Liver (tissue), 9 donors: ENCODE data around the gene CCDC60. TPM values are rescaled to one million over a fixed set of nuclear protein-coding genes. Genes with fewer than 3 reads are reported as not detected.

Experiments used
- DNase-seq: peaks from one replicate; pipeline ENCODE4 v3.0.0-alpha.2; 2017; ENCODE audit warnings: low spot score
- H3K27ac ChIP-seq, 2 donors: one replicate each; pipeline ENCODE4 v1.7.0; 2013; ENCODE audit warnings: inconsistent platforms in 2 of 2, low read length in 2 of 2, control low read depth in 1 of 2, low read depth in 1 of 2, mild to moderate bottlenecking in 1 of 2
- H3K27me3 ChIP-seq, 4 donors: one replicate each; pipeline versions ENCODE4 v1.6.1 to v1.7.0; 2013; ENCODE audit warnings: low read length in 3 of 4, inconsistent platforms in 1 of 4, mild to moderate bottlenecking in 1 of 4, moderate library complexity in 1 of 4; ENCODE audit not compliant: control insufficient read depth in 4 of 4, insufficient read depth in 4 of 4
- H3K36me3 ChIP-seq, 4 donors: one replicate each; pipeline versions ENCODE4 v1.6.1 to v1.7.0; 2013; ENCODE audit warnings: low read length in 3 of 4, mild to moderate bottlenecking in 3 of 4, low read depth in 1 of 4, moderate library complexity in 1 of 4; ENCODE audit not compliant: control insufficient read depth in 4 of 4, insufficient read depth in 3 of 4
- H3K4me1 ChIP-seq, 4 donors: one replicate each; pipeline versions ENCODE4 v1.6.1 to v1.7.0; 2013; ENCODE audit warnings: low read length in 3 of 4, mild to moderate bottlenecking in 3 of 4, moderate library complexity in 1 of 4; ENCODE audit not compliant: control insufficient read depth in 4 of 4, insufficient read depth in 4 of 4
- H3K4me3 ChIP-seq, 3 donors: one replicate each; pipeline versions ENCODE4 v1.6.1 to v1.7.0; 2013; ENCODE audit warnings: low read length in 3 of 3, control low read depth in 1 of 3, low read depth in 1 of 3, mild to moderate bottlenecking in 1 of 3
- H3K9ac ChIP-seq, 2 donors: one replicate each; pipeline ENCODE4 v1.7.0; 2013; ENCODE audit warnings: low read length in 2 of 2, mild to moderate bottlenecking in 2 of 2, moderate library complexity in 2 of 2, control low read depth in 1 of 2, low read depth in 1 of 2
- H3K9me3 ChIP-seq, 4 donors: one replicate each; pipeline versions ENCODE4 v1.6.1 to v1.7.0; 2013; ENCODE audit warnings: low read length in 3 of 4; ENCODE audit not compliant: control insufficient read depth in 4 of 4
- EGR1 ChIP-seq, 2 donors: IDR thresholded peaks; 2 replicates each; pipeline ENCODE4 v1.6.1; 2016 to 2018; ENCODE audit warnings: antibody characterized with exemption in 2 of 2, low read depth in 2 of 2
- FOXA1 ChIP-seq: IDR thresholded peaks from 2 replicates; pipeline ENCODE4 v1.6.1; 2016; ENCODE audit warnings: antibody characterized with exemption
- FOXA2 ChIP-seq: IDR thresholded peaks from 2 replicates; pipeline ENCODE4 v1.6.1; 2016; ENCODE audit warnings: antibody characterized with exemption
- GABPA ChIP-seq, 2 donors: IDR thresholded peaks in 1 of 2; conservative IDR thresholded peaks in 1 of 2; 2 replicates each; pipeline ENCODE4 v1.6.1; 2016; ENCODE audit warnings: antibody characterized with exemption in 2 of 2, mild to moderate bottlenecking in 1 of 2, moderate library complexity in 1 of 2
- HNF4A ChIP-seq, 2 donors: conservative IDR thresholded peaks; 2 replicates each; pipeline ENCODE4 v1.6.1; 2016; ENCODE audit warnings: antibody characterized with exemption in 2 of 2, mild to moderate bottlenecking in 2 of 2
- HNF4G ChIP-seq: IDR thresholded peaks from 2 replicates; pipeline ENCODE4 v1.6.1; 2016; ENCODE audit warnings: antibody characterized with exemption
- JUND ChIP-seq, 2 donors: IDR thresholded peaks; 2 replicates each; pipeline ENCODE4 v1.6.1; 2016; ENCODE audit warnings: antibody characterized with exemption in 2 of 2
- NR2F2 ChIP-seq: IDR thresholded peaks from 2 replicates; pipeline ENCODE4 v1.6.1; 2016; ENCODE audit warnings: antibody characterized with exemption
- RAD21 ChIP-seq, 2 donors: IDR thresholded peaks; 2 replicates each; pipeline ENCODE4 v1.6.1; 2016; ENCODE audit warnings: antibody characterized with exemption in 2 of 2, mild to moderate bottlenecking in 2 of 2
- RXRA ChIP-seq, 2 donors: IDR thresholded peaks; 2 replicates each; pipeline ENCODE4 v1.6.1; 2017 to 2018; ENCODE audit warnings: antibody characterized with exemption in 2 of 2, mild to moderate bottlenecking in 1 of 2
- SP1 ChIP-seq: IDR thresholded peaks from 2 replicates; pipeline ENCODE4 v1.6.1; 2018; ENCODE audit warnings: antibody characterized with exemption, mild to moderate bottlenecking
- TAF1 ChIP-seq: conservative IDR thresholded peaks from 2 replicates; pipeline ENCODE4 v1.6.1; 2016; ENCODE audit warnings: antibody characterized with exemption, mild to moderate bottlenecking
- YY1 ChIP-seq: IDR thresholded peaks from 2 replicates; pipeline ENCODE4 v1.6.1; 2016; ENCODE audit warnings: antibody characterized with exemption, mild to moderate bottlenecking
- WGBS: extraction: QIAGEN DNeasy Blood & Tissue Kit; methylation state at CpG from one replicate; pipeline ENCODE4 v1.1.7; 2013; 5-methylcytosine and 5-hydroxymethylcytosine counted together
- polyA plus RNA-seq, 2 donors: library from polyadenylated mRNA; stranded (reverse) in 1 of 2; unstranded in 1 of 2; fragments of 200-250 nt in 1 of 2; fragments of >200 nt in 1 of 2; fragmentation: Nextera tagmentation in 1 of 2; extraction: Ambion mirVana in 1 of 2; gene quantifications; one replicate each; pipeline versions ENCODE4 v1.2.1 to v1.2.3, GENCODE V29; 2013 to 2015
- total RNA-seq, 2 donors: library from RNA; depleted of rRNA; stranded (reverse); fragments of >200 nt; gene quantifications; one replicate each; pipeline ENCODE4 v1.2.3, GENCODE V29; 2014
- TF ChIP-seq, protein P1 (sequence below): IDR thresholded peaks from 2 replicates; pipeline ENCODE4 v1.6.1; 2016; ENCODE audit warnings: antibody characterized with exemption
- TF ChIP-seq, protein P2 (sequence below): IDR thresholded peaks from 2 replicates; pipeline ENCODE4 v1.6.1; 2016; ENCODE audit warnings: antibody characterized with exemption
- TF ChIP-seq, protein P3 (sequence below): IDR thresholded peaks from 2 replicates; pipeline ENCODE4 v1.6.1; 2016; ENCODE audit warnings: antibody characterized with exemption, mild to moderate bottlenecking
- TF ChIP-seq, protein P4 (sequence below): fragments of 150-350 bp; IDR thresholded peaks from 2 replicates; pipeline ENCODE4 v1.5.1; 2017; ENCODE audit warnings: improper control_type of control experiment, low read depth, low read length; ENCODE audit not compliant: missing input control
- donor health status: healthy.
- donor health status: healthy.
- donor health status: healthy.
- donor health status: healthy.
- donor health status: healthy.

Gene CCDC60
- total and polyA plus RNA-seq, 4 donors = not detected

DNA sequence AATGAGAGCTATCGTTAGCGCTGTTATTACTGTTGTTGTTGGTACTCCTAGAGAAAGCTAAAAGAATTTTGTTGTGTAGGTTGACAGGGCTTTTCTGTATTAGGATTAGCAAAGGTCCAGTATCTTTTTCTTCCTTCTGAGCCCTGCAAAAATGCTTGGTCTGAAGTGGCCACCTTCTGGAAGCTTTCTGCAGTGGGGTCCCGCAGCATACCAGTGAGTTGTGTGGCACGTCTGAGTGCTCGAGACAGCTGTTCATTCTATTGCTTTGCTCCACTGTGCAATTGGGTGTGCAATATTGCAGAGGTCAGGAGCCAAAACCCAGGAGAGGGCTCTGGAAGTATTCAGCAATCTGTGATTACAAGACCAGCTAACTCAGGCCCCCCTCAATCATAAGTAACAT lies 57.1 kb downstream of the CCDC60 start:
- no peak for DNase-seq
- Histone ChIP-seq H3K4me3 (no peak overlapping the region), H3K9ac (no peak overlapping the region), H3K27ac (no peak overlapping the region), H3K27me3 (peaks cover 0 to under 1% (median 0%) of the 10 kb centered on the region in 4 donors), H3K4me1 (no peaks in the 10 kb centered on the region), H3K9me3 (no peaks in the 10 kb centered on the region), H3K36me3 (no peaks in the 10 kb centered on the region)
- TF ChIP-seq, protein P1, sequence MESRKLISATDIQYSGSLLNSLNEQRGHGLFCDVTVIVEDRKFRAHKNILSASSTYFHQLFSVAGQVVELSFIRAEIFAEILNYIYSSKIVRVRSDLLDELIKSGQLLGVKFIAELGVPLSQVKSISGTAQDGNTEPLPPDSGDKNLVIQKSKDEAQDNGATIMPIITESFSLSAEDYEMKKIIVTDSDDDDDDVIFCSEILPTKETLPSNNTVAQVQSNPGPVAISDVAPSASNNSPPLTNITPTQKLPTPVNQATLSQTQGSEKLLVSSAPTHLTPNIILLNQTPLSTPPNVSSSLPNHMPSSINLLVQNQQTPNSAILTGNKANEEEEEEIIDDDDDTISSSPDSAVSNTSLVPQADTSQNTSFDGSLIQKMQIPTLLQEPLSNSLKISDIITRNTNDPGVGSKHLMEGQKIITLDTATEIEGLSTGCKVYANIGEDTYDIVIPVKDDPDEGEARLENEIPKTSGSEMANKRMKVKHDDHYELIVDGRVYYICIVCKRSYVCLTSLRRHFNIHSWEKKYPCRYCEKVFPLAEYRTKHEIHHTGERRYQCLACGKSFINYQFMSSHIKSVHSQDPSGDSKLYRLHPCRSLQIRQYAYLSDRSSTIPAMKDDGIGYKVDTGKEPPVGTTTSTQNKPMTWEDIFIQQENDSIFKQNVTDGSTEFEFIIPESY = no peak
- no peak for TF ChIP-seq SP1
- no peak for TF ChIP-seq JUND (IDR thresholded peaks at IDR 0.05)
- TF ChIP-seq, protein P2, sequence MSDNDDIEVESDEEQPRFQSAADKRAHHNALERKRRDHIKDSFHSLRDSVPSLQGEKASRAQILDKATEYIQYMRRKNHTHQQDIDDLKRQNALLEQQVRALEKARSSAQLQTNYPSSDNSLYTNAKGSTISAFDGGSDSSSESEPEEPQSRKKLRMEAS = no peak
- no peak for TF ChIP-seq YY1
- no peak for TF ChIP-seq FOXA2
- no peak for TF ChIP-seq FOXA1
- no peak for TF ChIP-seq HNF4G
- TF ChIP-seq RAD21 (IDR thresholded peaks at IDR 0.05) = no peak
- TF ChIP-seq RXRA (IDR thresholded peaks at IDR 0.05) = no peak
- no peak for TF ChIP-seq TAF1
- no peak for TF ChIP-seq EGR1 (IDR thresholded peaks at IDR 0.05; ENCODE audit: low read depth in 2 of 2)
- TF ChIP-seq, protein P3, sequence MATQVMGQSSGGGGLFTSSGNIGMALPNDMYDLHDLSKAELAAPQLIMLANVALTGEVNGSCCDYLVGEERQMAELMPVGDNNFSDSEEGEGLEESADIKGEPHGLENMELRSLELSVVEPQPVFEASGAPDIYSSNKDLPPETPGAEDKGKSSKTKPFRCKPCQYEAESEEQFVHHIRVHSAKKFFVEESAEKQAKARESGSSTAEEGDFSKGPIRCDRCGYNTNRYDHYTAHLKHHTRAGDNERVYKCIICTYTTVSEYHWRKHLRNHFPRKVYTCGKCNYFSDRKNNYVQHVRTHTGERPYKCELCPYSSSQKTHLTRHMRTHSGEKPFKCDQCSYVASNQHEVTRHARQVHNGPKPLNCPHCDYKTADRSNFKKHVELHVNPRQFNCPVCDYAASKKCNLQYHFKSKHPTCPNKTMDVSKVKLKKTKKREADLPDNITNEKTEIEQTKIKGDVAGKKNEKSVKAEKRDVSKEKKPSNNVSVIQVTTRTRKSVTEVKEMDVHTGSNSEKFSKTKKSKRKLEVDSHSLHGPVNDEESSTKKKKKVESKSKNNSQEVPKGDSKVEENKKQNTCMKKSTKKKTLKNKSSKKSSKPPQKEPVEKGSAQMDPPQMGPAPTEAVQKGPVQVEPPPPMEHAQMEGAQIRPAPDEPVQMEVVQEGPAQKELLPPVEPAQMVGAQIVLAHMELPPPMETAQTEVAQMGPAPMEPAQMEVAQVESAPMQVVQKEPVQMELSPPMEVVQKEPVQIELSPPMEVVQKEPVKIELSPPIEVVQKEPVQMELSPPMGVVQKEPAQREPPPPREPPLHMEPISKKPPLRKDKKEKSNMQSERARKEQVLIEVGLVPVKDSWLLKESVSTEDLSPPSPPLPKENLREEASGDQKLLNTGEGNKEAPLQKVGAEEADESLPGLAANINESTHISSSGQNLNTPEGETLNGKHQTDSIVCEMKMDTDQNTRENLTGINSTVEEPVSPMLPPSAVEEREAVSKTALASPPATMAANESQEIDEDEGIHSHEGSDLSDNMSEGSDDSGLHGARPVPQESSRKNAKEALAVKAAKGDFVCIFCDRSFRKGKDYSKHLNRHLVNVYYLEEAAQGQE = no peak
- TF ChIP-seq, protein P4, sequence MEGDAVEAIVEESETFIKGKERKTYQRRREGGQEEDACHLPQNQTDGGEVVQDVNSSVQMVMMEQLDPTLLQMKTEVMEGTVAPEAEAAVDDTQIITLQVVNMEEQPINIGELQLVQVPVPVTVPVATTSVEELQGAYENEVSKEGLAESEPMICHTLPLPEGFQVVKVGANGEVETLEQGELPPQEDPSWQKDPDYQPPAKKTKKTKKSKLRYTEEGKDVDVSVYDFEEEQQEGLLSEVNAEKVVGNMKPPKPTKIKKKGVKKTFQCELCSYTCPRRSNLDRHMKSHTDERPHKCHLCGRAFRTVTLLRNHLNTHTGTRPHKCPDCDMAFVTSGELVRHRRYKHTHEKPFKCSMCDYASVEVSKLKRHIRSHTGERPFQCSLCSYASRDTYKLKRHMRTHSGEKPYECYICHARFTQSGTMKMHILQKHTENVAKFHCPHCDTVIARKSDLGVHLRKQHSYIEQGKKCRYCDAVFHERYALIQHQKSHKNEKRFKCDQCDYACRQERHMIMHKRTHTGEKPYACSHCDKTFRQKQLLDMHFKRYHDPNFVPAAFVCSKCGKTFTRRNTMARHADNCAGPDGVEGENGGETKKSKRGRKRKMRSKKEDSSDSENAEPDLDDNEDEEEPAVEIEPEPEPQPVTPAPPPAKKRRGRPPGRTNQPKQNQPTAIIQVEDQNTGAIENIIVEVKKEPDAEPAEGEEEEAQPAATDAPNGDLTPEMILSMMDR = no peak
- TF ChIP-seq NR2F2 = no peak
- no peak for TF ChIP-seq HNF4A (conservative IDR thresholded peaks at IDR 0.05)
- WGBS = 79% methylated on average over 5 of the region's 5 CpGs

DNA sequence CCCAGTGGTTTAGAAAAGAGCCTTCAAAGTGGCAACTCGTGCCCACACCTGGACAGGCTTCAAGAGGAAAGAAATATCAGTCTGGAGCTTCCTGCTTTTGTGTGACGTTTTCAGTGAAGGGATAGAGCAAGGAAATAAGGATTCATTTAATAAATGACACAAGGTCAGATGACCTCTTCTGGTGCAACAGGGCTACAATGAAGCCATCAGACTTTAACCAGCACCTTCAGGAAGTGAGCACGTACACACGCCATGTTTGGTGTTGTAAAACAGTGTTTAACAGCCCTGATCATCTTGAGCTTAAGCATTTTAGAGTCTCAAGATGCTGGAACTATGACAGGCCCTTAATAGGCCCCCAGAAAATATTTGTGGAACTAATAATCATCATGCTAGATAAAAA lies 59.1 kb downstream of the CCDC60 start:
- Histone ChIP-seq H3K4me1 (no peaks in the 10 kb centered on the region), H3K4me3 (no peak overlapping the region), H3K27ac (no peak overlapping the region), H3K9ac (no peak overlapping the region), H3K36me3 (no peaks in the 10 kb centered on the region), H3K9me3 (no peaks in the 10 kb centered on the region), H3K27me3 (no peaks in the 10 kb centered on the region)
- WGBS = 49% methylated on average over 4 of the region's 4 CpGs
- DNase-seq = no peak
- TF ChIP-seq, protein P2 = no peak
- TF ChIP-seq RXRA (IDR thresholded peaks at IDR 0.05) = no peak
- TF ChIP-seq, protein P3 = no peak
- no peak for TF ChIP-seq SP1
- TF ChIP-seq, protein P1 = no peak
- TF ChIP-seq FOXA2 = no peak
- TF ChIP-seq HNF4G = no peak
- TF ChIP-seq GABPA (IDR thresholded peaks at IDR 0.05 in 1 of 2, conservative IDR thresholded peaks at IDR 0.05 in 1 of 2) = no peak
- no peak for TF ChIP-seq RAD21 (IDR thresholded peaks at IDR 0.05)
- no peak for TF ChIP-seq EGR1 (IDR thresholded peaks at IDR 0.05; ENCODE audit: low read depth in 2 of 2)
- TF ChIP-seq NR2F2 = no peak
- no peak for TF ChIP-seq JUND (IDR thresholded peaks at IDR 0.05)
- TF ChIP-seq HNF4A (conservative IDR thresholded peaks at IDR 0.05) = no peak
